IPS-18a (cell line): ENCODE data around the gene CROT.

Experiments used
- H3K27ac ChIP-seq: one replicate; pipeline ENCODE4 v1.5.1; 2013; ENCODE audit warnings: low read length
- H3K27me3 ChIP-seq: one replicate; pipeline ENCODE4 v1.6.1; 2013; ENCODE audit warnings: mild to moderate bottlenecking, low read length; ENCODE audit not compliant: control insufficient read depth, insufficient read depth
- H3K36me3 ChIP-seq: one replicate; pipeline ENCODE4 v1.6.1; 2013; ENCODE audit warnings: low read depth, low read length; ENCODE audit not compliant: control insufficient read depth
- H3K4me1 ChIP-seq: one replicate; pipeline ENCODE4 v1.6.1; 2013; ENCODE audit warnings: low read depth, low read length; ENCODE audit not compliant: control insufficient read depth
- H3K4me3 ChIP-seq: one replicate; pipeline ENCODE4 v1.5.1; 2013; ENCODE audit warnings: low read length
- H3K9ac ChIP-seq: one replicate; pipeline ENCODE4 v1.6.1; 2013; ENCODE audit warnings: mild to moderate bottlenecking, low read length, moderate library complexity
- H3K9me3 ChIP-seq: one replicate; pipeline ENCODE4 v1.6.1; 2013; ENCODE audit warnings: low read depth, low read length; ENCODE audit not compliant: control insufficient read depth

The CROT gene

DNA sequence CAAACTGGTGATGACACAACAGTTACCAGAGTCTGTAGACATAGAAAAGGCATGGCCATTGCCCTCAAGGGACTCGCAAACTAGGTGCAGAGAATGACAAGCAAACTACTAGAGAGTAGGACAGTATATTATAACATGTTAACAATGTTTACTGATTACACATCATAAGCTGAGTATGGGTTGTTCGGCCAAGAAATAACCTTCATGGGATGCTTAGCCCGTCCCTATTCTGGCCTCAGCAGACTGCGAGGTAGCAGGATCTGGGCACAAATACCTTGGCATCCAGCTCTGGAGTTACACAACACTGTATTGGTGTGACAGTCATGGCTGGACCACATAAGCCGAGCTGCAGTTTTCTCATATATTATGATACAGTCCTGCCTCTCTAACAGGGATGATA is 78.6 kb downstream of the CROT start:
- Histone ChIP-seq H3K27ac (no peak overlapping the region), H3K9me3 (no peaks in the 10 kb centered on the region)

GRCh38 chr7:87426160-87426559 is 80.7 kb downstream of the CROT start:
- Histone ChIP-seq H3K9me3 (no peaks in the 10 kb centered on the region), H3K36me3 (no peaks in the 10 kb centered on the region), H3K9ac (no peak overlapping the region), H3K4me1 (no peaks in the 10 kb centered on the region), H3K4me3 (no peak overlapping the region), H3K27ac (no peak overlapping the region), H3K27me3 (no peaks in the 10 kb centered on the region)

More for the DNA sequence above, 78.6 kb downstream of the CROT start:
- Histone ChIP-seq H3K9ac (no peak overlapping the region), H3K4me3 (no peak overlapping the region), H3K36me3 (no peaks in the 10 kb centered on the region), H3K4me1 (no peaks in the 10 kb centered on the region), H3K27me3 (no peaks in the 10 kb centered on the region)

DNA sequence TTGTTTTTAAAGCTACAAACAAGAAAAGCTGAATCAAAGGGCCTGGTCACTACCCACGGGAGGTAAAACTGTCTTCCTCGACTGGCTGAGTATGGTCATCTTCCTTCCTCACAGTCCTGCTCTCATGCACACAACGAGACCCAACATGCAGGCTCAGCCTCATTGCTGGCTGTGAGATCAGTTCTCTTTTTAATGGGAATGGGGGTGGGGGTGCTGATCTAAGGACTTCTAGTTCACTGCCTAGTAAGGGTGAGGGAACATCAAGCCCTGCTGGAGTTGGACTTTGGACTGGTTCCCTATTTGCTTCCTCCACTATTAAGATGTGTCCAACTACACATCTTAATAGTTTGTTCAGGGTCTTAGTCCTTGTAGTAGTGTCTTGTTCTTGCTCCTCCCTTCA is 81.8 kb downstream of the CROT start:
- Histone ChIP-seq H3K4me3 (no peak overlapping the region), H3K36me3 (no peaks in the 10 kb centered on the region), H3K27ac (no peak overlapping the region), H3K9ac (no peak overlapping the region), H3K4me1 (no peaks in the 10 kb centered on the region), H3K9me3 (no peaks in the 10 kb centered on the region), H3K27me3 (no peaks in the 10 kb centered on the region)

- no peaks in the 10 kb centered on the region for H3K4me1 ChIP-seq
- H3K27ac ChIP-seq = no peak overlapping the region
- H3K27me3 ChIP-seq = no peaks in the 10 kb centered on the region
- H3K4me3 ChIP-seq = no peak overlapping the region
- H3K9me3 ChIP-seq = no peaks in the 10 kb centered on the region
- H3K9ac ChIP-seq = no peak overlapping the region
- no peaks in the 10 kb centered on the region for H3K36me3 ChIP-seq
Measured at GRCh38 chr7:87432536-87432935, 87.1 kb downstream of the CROT start.

GRCh38 chr7:87435546-87435945 is 90.1 kb downstream of the CROT start:
- no peak overlapping the region for H3K9ac ChIP-seq
- H3K27ac ChIP-seq = no peak overlapping the region
- H3K9me3 ChIP-seq = no peaks in the 10 kb centered on the region
- H3K36me3 ChIP-seq = no peaks in the 10 kb centered on the region
- no peaks in the 10 kb centered on the region for H3K4me1 ChIP-seq
- H3K27me3 ChIP-seq = no peaks in the 10 kb centered on the region
- H3K4me3 ChIP-seq = no peak overlapping the region

DNA sequence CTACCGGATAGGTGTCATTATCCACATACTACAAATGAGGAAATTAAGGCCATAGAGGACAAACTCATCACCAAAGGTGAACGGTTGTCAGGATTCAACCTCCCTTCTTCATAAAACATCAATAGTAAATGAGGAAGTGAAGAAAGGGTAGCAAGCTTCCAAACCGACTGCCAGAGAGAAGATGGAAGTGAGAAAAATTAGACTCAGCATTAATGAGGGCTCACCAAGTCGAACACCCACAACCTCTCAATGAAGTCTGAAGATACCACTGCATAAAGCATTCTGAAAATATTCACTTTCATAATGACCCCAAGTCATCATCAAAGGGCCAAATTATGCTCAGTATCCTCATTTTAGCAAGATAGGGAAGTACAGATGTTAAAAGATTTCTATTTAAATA is 100.4 kb downstream of the CROT start:
- Histone ChIP-seq H3K9me3 (no peaks in the 10 kb centered on the region), H3K4me1 (no peaks in the 10 kb centered on the region), H3K9ac (no peak overlapping the region), H3K4me3 (no peak overlapping the region), H3K27ac (no peak overlapping the region), H3K27me3 (no peaks in the 10 kb centered on the region), H3K36me3 (no peaks in the 10 kb centered on the region)

- Histone ChIP-seq H3K36me3 (no peaks in the 10 kb centered on the region), H3K4me3 (no peak overlapping the region), H3K27me3 (no peaks in the 10 kb centered on the region), H3K27ac (no peak overlapping the region), H3K9ac (no peak overlapping the region), H3K9me3 (no peaks in the 10 kb centered on the region), H3K4me1 (no peaks in the 10 kb centered on the region)
Measured at GRCh38 chr7:87447116-87447635, 101.7 kb downstream of the CROT start.

GRCh38 chr7:87448388-87448787 is 102.9 kb downstream of the CROT start:
- Histone ChIP-seq H3K4me1 (no peaks in the 10 kb centered on the region), H3K4me3 (no peak overlapping the region), H3K36me3 (no peaks in the 10 kb centered on the region), H3K9me3 (no peaks in the 10 kb centered on the region), H3K9ac (no peak overlapping the region), H3K27ac (no peak overlapping the region), H3K27me3 (no peaks in the 10 kb centered on the region)
